ENCODE measurements around the gene C8B.

C8B gene

GRCh38 chr1:56967900-56968832 is 2.4 kb upstream of the C8B start:
- Histone ChIP-seq H3K36me3 (ENCODE audit: insufficient read depth, low read depth, low read length) (no peaks in the 10 kb centered on the region), H3K27ac (ENCODE audit: low read length) (no peak overlapping the region), H3K9ac (ENCODE audit: low read depth, low read length) (no peak overlapping the region), H3K4me3 (ENCODE audit: low read length) (no peak overlapping the region), H3K9me3 (ENCODE audit: insufficient read depth, low read depth, low read length) (no peaks in the 10 kb centered on the region), H3K27me3 (ENCODE audit: insufficient read depth, low read length) (no peaks in the 10 kb centered on the region), H3K4me1 (ENCODE audit: insufficient read depth, low read length) (no peaks in the 10 kb centered on the region)

DNA sequence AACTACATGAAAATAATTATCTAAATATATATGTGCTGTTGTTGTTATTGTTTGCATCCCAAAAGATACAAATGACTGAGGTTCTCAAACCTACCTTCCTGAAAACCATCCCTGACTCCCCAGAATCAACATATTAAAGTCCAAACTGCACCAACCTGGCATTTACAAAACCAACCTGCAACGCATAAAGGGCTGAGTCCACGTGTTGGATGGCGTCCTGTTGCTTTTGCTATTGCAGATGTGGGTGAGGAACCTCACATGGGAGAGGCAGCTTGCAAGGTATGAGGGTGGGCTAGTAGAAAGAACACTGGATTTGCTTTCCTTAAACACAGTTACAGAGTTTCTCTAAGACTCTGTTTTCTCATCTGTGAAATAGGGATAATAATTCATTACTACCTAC is 1.5 kb upstream of the C8B start:
- Histone ChIP-seq H3K4me1 (ENCODE audit: insufficient read depth, low read length) (no peaks in the 10 kb centered on the region), H3K4me3 (ENCODE audit: low read length) (no peak overlapping the region), H3K9me3 (ENCODE audit: insufficient read depth, low read depth, low read length) (no peaks in the 10 kb centered on the region), H3K36me3 (ENCODE audit: insufficient read depth, low read depth, low read length) (no peaks in the 10 kb centered on the region), H3K27me3 (ENCODE audit: insufficient read depth, low read length) (no peaks in the 10 kb centered on the region), H3K9ac (ENCODE audit: low read depth, low read length) (no peak overlapping the region), H3K27ac (ENCODE audit: low read length) (no peak overlapping the region)

DNA sequence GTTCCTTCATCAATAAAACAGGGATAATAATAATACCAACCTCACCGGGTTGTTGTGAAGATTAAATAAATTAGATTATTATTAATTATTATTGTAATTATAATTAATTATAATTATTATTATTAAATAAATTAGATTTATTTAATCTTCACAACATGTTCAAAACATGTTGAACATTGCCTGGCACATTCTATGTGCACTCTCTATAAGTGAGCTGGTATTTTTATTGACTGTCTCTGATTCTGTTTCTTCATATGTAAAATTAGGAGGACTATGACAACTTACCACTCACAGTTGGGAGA is 834 bp upstream of the C8B start:
- no peak overlapping the region for H3K4me3 ChIP-seq (ENCODE audit: low read length)
- no peak overlapping the region for H3K9ac ChIP-seq (ENCODE audit: low read depth, low read length)

GRCh38 chr1:56965191-56965590 is 624 bp downstream of the C8B start:
- no peaks in the 10 kb centered on the region for H3K36me3 ChIP-seq (ENCODE audit: insufficient read depth, low read depth, low read length)
- H3K9ac ChIP-seq (ENCODE audit: low read depth, low read length) = no peak overlapping the region
- no peaks in the 10 kb centered on the region for H3K9me3 ChIP-seq (ENCODE audit: insufficient read depth, low read depth, low read length)
- no peaks in the 10 kb centered on the region for H3K27me3 ChIP-seq (ENCODE audit: insufficient read depth, low read length)
- H3K4me1 ChIP-seq (ENCODE audit: insufficient read depth, low read length) = no peaks in the 10 kb centered on the region
- H3K27ac ChIP-seq (ENCODE audit: low read length) = no peak overlapping the region
- H3K4me3 ChIP-seq (ENCODE audit: low read length) = no peak overlapping the region

More for the DNA sequence above, 834 bp upstream of the C8B start:
- Histone ChIP-seq H3K4me1 (ENCODE audit: insufficient read depth, low read length) (no peaks in the 10 kb centered on the region), H3K36me3 (ENCODE audit: insufficient read depth, low read depth, low read length) (no peaks in the 10 kb centered on the region), H3K27ac (ENCODE audit: low read length) (no peak overlapping the region), H3K27me3 (ENCODE audit: insufficient read depth, low read length) (no peaks in the 10 kb centered on the region), H3K9me3 (ENCODE audit: insufficient read depth, low read depth, low read length) (no peaks in the 10 kb centered on the region)

DNA sequence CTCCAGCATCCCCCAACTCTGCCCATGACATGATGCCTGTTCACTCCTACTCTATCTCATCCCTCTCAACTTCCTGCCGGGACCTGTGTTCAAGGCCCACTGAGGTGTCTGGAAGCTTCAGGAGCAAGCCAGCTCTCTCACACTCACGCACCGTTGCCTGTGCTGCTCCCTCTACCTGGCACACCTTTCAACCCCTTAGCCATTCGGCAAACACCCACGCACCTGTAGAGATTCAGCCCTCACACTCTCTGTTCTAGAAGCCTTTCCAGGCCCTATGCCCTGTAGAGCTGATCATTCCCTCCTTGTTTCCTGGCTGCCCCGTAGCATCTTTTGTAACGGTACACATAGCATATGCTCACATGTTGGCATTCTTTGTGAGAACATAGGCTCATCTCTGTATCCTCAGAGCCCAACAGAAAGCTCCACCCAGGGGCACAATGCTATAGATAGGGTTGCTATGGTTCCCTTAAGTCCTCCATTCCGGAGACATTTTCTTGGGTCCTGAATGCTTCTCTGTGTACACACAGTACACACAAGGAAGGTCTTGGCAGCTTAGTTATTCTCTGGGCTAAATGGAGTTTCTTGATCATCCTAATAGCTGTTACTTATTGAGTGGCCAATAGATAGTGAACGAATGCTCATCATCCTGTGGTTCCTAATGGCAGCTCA is 1.3 kb downstream of the C8B start:
- H3K36me3 ChIP-seq (ENCODE audit: insufficient read depth, low read depth, low read length) = no peaks in the 10 kb centered on the region
- H3K9me3 ChIP-seq (ENCODE audit: insufficient read depth, low read depth, low read length) = no peaks in the 10 kb centered on the region
- H3K4me1 ChIP-seq (ENCODE audit: insufficient read depth, low read length) = no peaks in the 10 kb centered on the region
- H3K9ac ChIP-seq (ENCODE audit: low read depth, low read length) = no peak overlapping the region
- no peaks in the 10 kb centered on the region for H3K27me3 ChIP-seq (ENCODE audit: insufficient read depth, low read length)
- no peak overlapping the region for H3K27ac ChIP-seq (ENCODE audit: low read length)
- no peak overlapping the region for H3K4me3 ChIP-seq (ENCODE audit: low read length)

GRCh38 chr1:56963667-56964066 is 2.1 kb downstream of the C8B start:
- Histone ChIP-seq H3K27ac (ENCODE audit: low read length) (no peak overlapping the region), H3K9ac (ENCODE audit: low read depth, low read length) (no peak overlapping the region), H3K9me3 (ENCODE audit: insufficient read depth, low read depth, low read length) (no peaks in the 10 kb centered on the region), H3K4me1 (ENCODE audit: insufficient read depth, low read length) (no peaks in the 10 kb centered on the region), H3K4me3 (ENCODE audit: low read length) (no peak overlapping the region), H3K36me3 (ENCODE audit: insufficient read depth, low read depth, low read length) (no peaks in the 10 kb centered on the region), H3K27me3 (ENCODE audit: insufficient read depth, low read length) (no peaks in the 10 kb centered on the region)

DNA sequence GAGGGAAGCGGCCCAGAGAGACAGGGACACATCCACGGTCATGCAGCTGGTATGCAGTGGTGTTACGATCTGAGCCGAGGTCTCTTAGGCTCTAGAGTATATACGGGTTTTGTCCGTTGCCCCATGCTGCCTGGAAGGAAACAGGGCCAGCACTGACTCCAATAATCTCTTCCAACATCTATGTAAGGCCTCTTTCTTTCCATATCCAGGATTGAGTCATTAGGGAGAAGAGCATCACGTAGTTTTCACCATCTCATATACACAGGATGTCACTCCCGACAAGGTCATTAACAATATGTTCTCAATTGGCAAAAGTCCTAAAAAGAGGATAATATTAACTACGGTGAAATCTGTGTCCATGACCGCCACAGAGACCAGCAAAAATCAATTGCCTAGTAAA is 4.4 kb downstream of the C8B start:
- Histone ChIP-seq H3K4me3 (ENCODE audit: low read length) (no peak overlapping the region), H3K36me3 (ENCODE audit: insufficient read depth, low read depth, low read length) (no peaks in the 10 kb centered on the region), H3K27me3 (ENCODE audit: insufficient read depth, low read length) (no peaks in the 10 kb centered on the region), H3K27ac (ENCODE audit: low read length) (no peak overlapping the region), H3K9ac (ENCODE audit: low read depth, low read length) (no peak overlapping the region), H3K9me3 (ENCODE audit: insufficient read depth, low read depth, low read length) (no peaks in the 10 kb centered on the region), H3K4me1 (ENCODE audit: insufficient read depth, low read length) (no peaks in the 10 kb centered on the region)

DNA sequence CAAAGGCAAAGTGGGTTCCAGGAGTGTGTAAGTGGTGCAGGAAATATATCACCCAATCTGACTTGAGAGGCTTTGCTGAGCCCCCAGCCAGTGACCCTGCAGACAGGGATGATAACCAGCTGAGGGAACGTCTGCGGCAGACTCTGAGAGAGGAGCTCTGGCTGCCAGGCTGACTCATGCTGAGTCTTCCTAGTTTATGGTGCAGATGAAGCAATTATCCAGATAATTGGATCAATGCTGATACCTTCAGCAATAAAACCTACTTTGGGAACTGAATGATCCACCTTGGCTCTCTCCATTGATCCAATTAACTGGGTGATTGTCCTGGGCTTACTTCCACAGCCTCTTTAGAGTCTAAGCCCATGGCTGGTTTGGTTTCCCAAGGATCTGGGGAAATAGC is 7.3 kb downstream of the C8B start:
- H3K9me3 ChIP-seq (ENCODE audit: insufficient read depth, low read depth, low read length) = no peaks in the 10 kb centered on the region
- no peaks in the 10 kb centered on the region for H3K36me3 ChIP-seq (ENCODE audit: insufficient read depth, low read depth, low read length)
- no peak overlapping the region for H3K4me3 ChIP-seq (ENCODE audit: low read length)
- no peak overlapping the region for H3K27ac ChIP-seq (ENCODE audit: low read length)
- no peaks in the 10 kb centered on the region for H3K4me1 ChIP-seq (ENCODE audit: insufficient read depth, low read length)
- no peaks in the 10 kb centered on the region for H3K27me3 ChIP-seq (ENCODE audit: insufficient read depth, low read length)
- H3K9ac ChIP-seq (ENCODE audit: low read depth, low read length) = no peak overlapping the region

DNA sequence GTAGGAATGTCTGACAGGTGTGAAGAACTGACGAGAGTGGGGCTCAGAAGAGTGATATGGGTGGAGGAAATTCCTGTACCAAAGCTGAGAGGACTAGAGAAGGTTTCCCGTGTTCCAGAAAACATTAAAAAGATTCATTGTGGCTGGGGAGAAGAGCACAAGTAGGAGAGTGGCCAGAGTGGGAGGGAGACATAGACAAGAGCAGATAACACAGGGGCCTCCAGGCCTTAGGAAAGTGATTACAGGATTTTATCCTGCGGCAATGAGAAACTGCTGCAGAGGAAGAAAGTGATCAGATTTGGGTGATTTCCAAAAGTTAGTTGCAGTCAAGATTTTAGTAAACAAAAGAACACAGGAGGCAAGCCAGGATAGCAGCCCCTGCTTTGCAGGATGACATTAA is 7.9 kb downstream of the C8B start:
- no peaks in the 10 kb centered on the region for H3K9me3 ChIP-seq (ENCODE audit: insufficient read depth, low read depth, low read length)
- no peaks in the 10 kb centered on the region for H3K4me1 ChIP-seq (ENCODE audit: insufficient read depth, low read length)
- H3K9ac ChIP-seq (ENCODE audit: low read depth, low read length) = no peak overlapping the region
- no peaks in the 10 kb centered on the region for H3K36me3 ChIP-seq (ENCODE audit: insufficient read depth, low read depth, low read length)
- no peaks in the 10 kb centered on the region for H3K27me3 ChIP-seq (ENCODE audit: insufficient read depth, low read length)
- H3K27ac ChIP-seq (ENCODE audit: low read length) = no peak overlapping the region
- H3K4me3 ChIP-seq (ENCODE audit: low read length) = no peak overlapping the region

- no peak overlapping the region for H3K27ac ChIP-seq (ENCODE audit: low read length)
- no peaks in the 10 kb centered on the region for H3K4me1 ChIP-seq (ENCODE audit: insufficient read depth, low read length)
- H3K36me3 ChIP-seq (ENCODE audit: insufficient read depth, low read depth, low read length) = no peaks in the 10 kb centered on the region
- H3K9ac ChIP-seq (ENCODE audit: low read depth, low read length) = no peak overlapping the region
- no peaks in the 10 kb centered on the region for H3K27me3 ChIP-seq (ENCODE audit: insufficient read depth, low read length)
- H3K4me3 ChIP-seq (ENCODE audit: low read length) = no peak overlapping the region
- no peaks in the 10 kb centered on the region for H3K9me3 ChIP-seq (ENCODE audit: insufficient read depth, low read depth, low read length)
Measured at GRCh38 chr1:56954664-56955063, 11.2 kb downstream of the C8B start.

- H3K27me3 ChIP-seq (ENCODE audit: insufficient read depth, low read length) = no peaks in the 10 kb centered on the region
- no peaks in the 10 kb centered on the region for H3K36me3 ChIP-seq (ENCODE audit: insufficient read depth, low read depth, low read length)
- H3K9me3 ChIP-seq (ENCODE audit: insufficient read depth, low read depth, low read length) = no peaks in the 10 kb centered on the region
- H3K4me3 ChIP-seq (ENCODE audit: low read length) = no peak overlapping the region
- H3K4me1 ChIP-seq (ENCODE audit: insufficient read depth, low read length) = no peaks in the 10 kb centered on the region
- H3K27ac ChIP-seq (ENCODE audit: low read length) = no peak overlapping the region
- no peak overlapping the region for H3K9ac ChIP-seq (ENCODE audit: low read depth, low read length)
Measured at GRCh38 chr1:56953386-56953785, 12.4 kb downstream of the C8B start.

GRCh38 chr1:56952501-56952900 is 13.3 kb downstream of the C8B start:
- Histone ChIP-seq H3K36me3 (ENCODE audit: insufficient read depth, low read depth, low read length) (no peaks in the 10 kb centered on the region), H3K27ac (ENCODE audit: low read length) (no peak overlapping the region), H3K4me1 (ENCODE audit: insufficient read depth, low read length) (no peaks in the 10 kb centered on the region), H3K9me3 (ENCODE audit: insufficient read depth, low read depth, low read length) (no peaks in the 10 kb centered on the region), H3K4me3 (ENCODE audit: low read length) (no peak overlapping the region), H3K9ac (ENCODE audit: low read depth, low read length) (no peak overlapping the region), H3K27me3 (ENCODE audit: insufficient read depth, low read length) (no peaks in the 10 kb centered on the region)
